Measurements from ENCODE around the gene AGK.

AGK gene

DNA sequence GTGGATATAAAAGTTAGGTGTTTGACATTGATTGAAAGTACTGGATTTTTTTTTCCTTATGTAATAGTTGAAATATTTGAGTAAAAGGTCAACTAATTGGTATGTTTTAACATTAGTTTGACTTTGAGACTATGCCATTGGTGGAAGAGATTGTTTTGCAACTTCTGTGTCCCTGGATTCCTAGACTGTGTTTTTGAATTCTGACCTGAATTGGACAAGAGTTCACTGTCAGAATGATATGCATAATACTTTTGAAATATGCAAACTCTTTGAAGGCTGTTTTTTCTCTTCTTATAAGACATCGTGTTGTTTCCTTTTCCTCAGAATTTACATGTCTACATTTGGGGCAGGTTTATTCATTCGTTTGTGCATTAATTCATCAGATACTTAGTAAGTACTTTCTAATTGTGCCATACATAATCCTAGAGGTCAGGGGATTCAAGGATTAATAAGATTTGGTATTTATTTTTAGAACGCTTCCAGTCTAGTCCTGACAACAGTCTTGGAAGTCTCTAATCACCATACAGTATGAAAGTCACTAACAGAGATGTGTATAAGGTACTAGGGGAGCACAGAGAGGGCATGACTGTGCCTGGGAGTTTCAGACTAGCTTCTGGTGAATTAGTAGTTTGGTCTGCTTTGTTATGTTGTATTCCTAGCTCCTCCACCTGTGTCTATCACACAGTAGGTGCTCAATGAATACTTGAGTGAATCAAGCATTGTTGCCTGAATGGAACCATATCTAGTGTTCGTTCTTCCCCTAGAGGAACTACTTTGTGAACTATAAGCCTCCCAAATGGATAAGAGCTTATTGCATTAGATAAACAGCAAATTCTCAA is 49.2 kb downstream of the AGK start:
- TF ChIP-seq, protein P1, sequence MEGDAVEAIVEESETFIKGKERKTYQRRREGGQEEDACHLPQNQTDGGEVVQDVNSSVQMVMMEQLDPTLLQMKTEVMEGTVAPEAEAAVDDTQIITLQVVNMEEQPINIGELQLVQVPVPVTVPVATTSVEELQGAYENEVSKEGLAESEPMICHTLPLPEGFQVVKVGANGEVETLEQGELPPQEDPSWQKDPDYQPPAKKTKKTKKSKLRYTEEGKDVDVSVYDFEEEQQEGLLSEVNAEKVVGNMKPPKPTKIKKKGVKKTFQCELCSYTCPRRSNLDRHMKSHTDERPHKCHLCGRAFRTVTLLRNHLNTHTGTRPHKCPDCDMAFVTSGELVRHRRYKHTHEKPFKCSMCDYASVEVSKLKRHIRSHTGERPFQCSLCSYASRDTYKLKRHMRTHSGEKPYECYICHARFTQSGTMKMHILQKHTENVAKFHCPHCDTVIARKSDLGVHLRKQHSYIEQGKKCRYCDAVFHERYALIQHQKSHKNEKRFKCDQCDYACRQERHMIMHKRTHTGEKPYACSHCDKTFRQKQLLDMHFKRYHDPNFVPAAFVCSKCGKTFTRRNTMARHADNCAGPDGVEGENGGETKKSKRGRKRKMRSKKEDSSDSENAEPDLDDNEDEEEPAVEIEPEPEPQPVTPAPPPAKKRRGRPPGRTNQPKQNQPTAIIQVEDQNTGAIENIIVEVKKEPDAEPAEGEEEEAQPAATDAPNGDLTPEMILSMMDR (IDR thresholded peaks at IDR 0.05; ENCODE audit: insufficient read depth, low read length) = no peak
- TF ChIP-seq, protein P2, sequence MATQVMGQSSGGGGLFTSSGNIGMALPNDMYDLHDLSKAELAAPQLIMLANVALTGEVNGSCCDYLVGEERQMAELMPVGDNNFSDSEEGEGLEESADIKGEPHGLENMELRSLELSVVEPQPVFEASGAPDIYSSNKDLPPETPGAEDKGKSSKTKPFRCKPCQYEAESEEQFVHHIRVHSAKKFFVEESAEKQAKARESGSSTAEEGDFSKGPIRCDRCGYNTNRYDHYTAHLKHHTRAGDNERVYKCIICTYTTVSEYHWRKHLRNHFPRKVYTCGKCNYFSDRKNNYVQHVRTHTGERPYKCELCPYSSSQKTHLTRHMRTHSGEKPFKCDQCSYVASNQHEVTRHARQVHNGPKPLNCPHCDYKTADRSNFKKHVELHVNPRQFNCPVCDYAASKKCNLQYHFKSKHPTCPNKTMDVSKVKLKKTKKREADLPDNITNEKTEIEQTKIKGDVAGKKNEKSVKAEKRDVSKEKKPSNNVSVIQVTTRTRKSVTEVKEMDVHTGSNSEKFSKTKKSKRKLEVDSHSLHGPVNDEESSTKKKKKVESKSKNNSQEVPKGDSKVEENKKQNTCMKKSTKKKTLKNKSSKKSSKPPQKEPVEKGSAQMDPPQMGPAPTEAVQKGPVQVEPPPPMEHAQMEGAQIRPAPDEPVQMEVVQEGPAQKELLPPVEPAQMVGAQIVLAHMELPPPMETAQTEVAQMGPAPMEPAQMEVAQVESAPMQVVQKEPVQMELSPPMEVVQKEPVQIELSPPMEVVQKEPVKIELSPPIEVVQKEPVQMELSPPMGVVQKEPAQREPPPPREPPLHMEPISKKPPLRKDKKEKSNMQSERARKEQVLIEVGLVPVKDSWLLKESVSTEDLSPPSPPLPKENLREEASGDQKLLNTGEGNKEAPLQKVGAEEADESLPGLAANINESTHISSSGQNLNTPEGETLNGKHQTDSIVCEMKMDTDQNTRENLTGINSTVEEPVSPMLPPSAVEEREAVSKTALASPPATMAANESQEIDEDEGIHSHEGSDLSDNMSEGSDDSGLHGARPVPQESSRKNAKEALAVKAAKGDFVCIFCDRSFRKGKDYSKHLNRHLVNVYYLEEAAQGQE (IDR thresholded peaks at IDR 0.05; ENCODE audit: insufficient replicate concordance, low read depth) = no peak
- TF ChIP-seq GABPA (IDR thresholded peaks at IDR 0.05; ENCODE audit: low read depth) (no peak), SPI1 (IDR thresholded peaks at IDR 0.05; ENCODE audit: borderline replicate concordance, low read depth) (no peak), POLR2AphosphoS5 (IDR thresholded peaks at IDR 0.05; ENCODE audit: low read depth) (no peak)
- no peak for DNase-seq (ENCODE audit: low read depth in 1 of 2, low spot score in 1 of 2)

GRCh38 chr7:141609576-141609975 is 58.4 kb downstream of the AGK start:
- DNase-seq (ENCODE audit: low read depth in 1 of 2, low spot score in 1 of 2) = no peak
- Histone ChIP-seq H3K27ac (replicated peaks) (no peak overlapping the region), H3K4me3 (replicated peaks; ENCODE audit: insufficient read depth, low read length) (no peak overlapping the region), H3K27me3 (ENCODE audit: insufficient read depth, poor library complexity, severe bottlenecking) (no peaks in the 10 kb centered on the region)
- TF ChIP-seq SPI1 (IDR thresholded peaks at IDR 0.05; ENCODE audit: borderline replicate concordance, low read depth) (no peak), POLR2AphosphoS5 (IDR thresholded peaks at IDR 0.05; ENCODE audit: low read depth) (no peak), GABPA (IDR thresholded peaks at IDR 0.05; ENCODE audit: low read depth) (no peak)
- TF ChIP-seq, protein P1 (IDR thresholded peaks at IDR 0.05; ENCODE audit: insufficient read depth, low read length) = no peak
- TF ChIP-seq, protein P2 (IDR thresholded peaks at IDR 0.05; ENCODE audit: insufficient replicate concordance, low read depth) = no peak

More for the DNA sequence above, 49.2 kb downstream of the AGK start:
- Histone ChIP-seq H3K27me3 (ENCODE audit: insufficient read depth, poor library complexity, severe bottlenecking) (no peaks in the 10 kb centered on the region), H3K4me3 (replicated peaks; ENCODE audit: insufficient read depth, low read length) (no peak overlapping the region), H3K27ac (replicated peaks) (no peak overlapping the region)

DNA sequence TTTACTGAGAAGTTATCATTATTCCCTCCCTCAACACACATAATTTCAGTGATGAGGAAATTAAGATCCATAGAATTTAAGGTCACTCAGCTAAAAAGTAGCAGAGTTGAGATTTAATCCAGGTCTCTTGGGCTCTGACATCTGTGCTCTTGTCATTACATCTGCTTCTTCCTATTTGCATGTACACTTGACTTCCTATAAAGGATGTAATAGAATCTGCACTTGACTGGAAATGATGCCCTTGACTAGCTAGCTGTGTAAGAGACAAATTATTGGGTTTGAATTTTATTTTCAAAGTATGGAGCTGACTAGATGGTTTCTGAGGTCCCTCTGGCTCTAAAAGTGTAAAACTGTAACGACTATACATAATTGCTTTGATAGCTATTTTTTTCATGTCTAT is 59.5 kb downstream of the AGK start:
- no peak for TF ChIP-seq SPI1 (IDR thresholded peaks at IDR 0.05; ENCODE audit: borderline replicate concordance, low read depth)
- no peak for TF ChIP-seq GABPA (IDR thresholded peaks at IDR 0.05; ENCODE audit: low read depth)
- TF ChIP-seq, protein P2 (IDR thresholded peaks at IDR 0.05; ENCODE audit: insufficient replicate concordance, low read depth) = no peak
- TF ChIP-seq, protein P1 (IDR thresholded peaks at IDR 0.05; ENCODE audit: insufficient read depth, low read length) = no peak
- TF ChIP-seq POLR2AphosphoS5 (IDR thresholded peaks at IDR 0.05; ENCODE audit: low read depth) = no peak
- DNase-seq (ENCODE audit: low read depth in 1 of 2, low spot score in 1 of 2) = no peak
- Histone ChIP-seq H3K4me3 (replicated peaks; ENCODE audit: insufficient read depth, low read length) (no peak overlapping the region), H3K27me3 (ENCODE audit: insufficient read depth, poor library complexity, severe bottlenecking) (no peaks in the 10 kb centered on the region), H3K27ac (replicated peaks) (no peak overlapping the region)

Data from HL-60 (cell line).